H9 (cell line): ENCODE measurements around the gene CEP164. TPM values are rescaled to one million over a fixed set of nuclear protein-coding genes. Genes with fewer than 3 reads are reported as not detected.

ENCODE experiments used
- DNase-seq: peaks from one replicate; pipeline ENCODE4 v3.0.0-alpha.2; 2017
- H2AFZ ChIP-seq: one replicate; pipeline ENCODE4 v1.6.1; 2013; ENCODE audit warnings: mild to moderate bottlenecking, low read length, control low read depth, moderate library complexity
- H2AK5ac ChIP-seq: 2 replicates; pipeline ENCODE4 v1.6.1; 2013; ENCODE audit warnings: low read length, control low read depth, mixed read lengths; ENCODE audit not compliant: insufficient read length
- H2BK120ac ChIP-seq: one replicate; pipeline ENCODE4 v1.6.1; 2013; ENCODE audit warnings: low read depth, mild to moderate bottlenecking, low read length, control low read depth, inconsistent platforms; ENCODE audit not compliant: poor library complexity, severe bottlenecking
- H2BK12ac ChIP-seq: 2 replicates; pipeline ENCODE4 v1.6.1; 2013; ENCODE audit warnings: low read length, control low read depth, mixed read lengths, low read depth; ENCODE audit not compliant: insufficient read length
- H2BK15ac ChIP-seq: 2 replicates; pipeline ENCODE4 v1.6.1; 2013; ENCODE audit warnings: low read depth, low read length, control low read depth
- H2BK20ac ChIP-seq: one replicate; pipeline ENCODE4 v1.6.1; 2013; ENCODE audit warnings: low read depth, mild to moderate bottlenecking, low read length, control low read depth, inconsistent platforms; ENCODE audit not compliant: poor library complexity, severe bottlenecking
- H2BK5ac ChIP-seq: 2 replicates; pipeline ENCODE4 v1.6.1; 2013; ENCODE audit warnings: low read length, control low read depth, mixed read lengths; ENCODE audit not compliant: insufficient read length
- H3K14ac ChIP-seq: 2 replicates; pipeline ENCODE4 v1.6.1; 2013; ENCODE audit warnings: low read length, control low read depth; ENCODE audit not compliant: insufficient read depth
- H3K18ac ChIP-seq: 2 replicates; pipeline ENCODE4 v1.6.1; 2013; ENCODE audit warnings: low read depth, mild to moderate bottlenecking, mixed read lengths, low read length, control low read depth; ENCODE audit not compliant: insufficient read length
- H3K23ac ChIP-seq: 2 replicates; pipeline ENCODE4 v1.6.1; 2013; ENCODE audit warnings: low read length, control low read depth, mixed read lengths, low read depth; ENCODE audit not compliant: insufficient read length
- H3K23me2 ChIP-seq: 2 replicates; pipeline ENCODE4 v1.6.1; 2013; ENCODE audit warnings: low read depth, mild to moderate bottlenecking, mixed read lengths, low read length, control low read depth; ENCODE audit not compliant: insufficient read length, poor library complexity, severe bottlenecking
- H3K27ac ChIP-seq: 2 replicates; pipeline ENCODE4 v1.5.1; 2013; ENCODE audit warnings: low read length, control low read depth, mixed read lengths, low read depth; ENCODE audit not compliant: insufficient read length
- H3K27me3 ChIP-seq: 2 replicates; pipeline ENCODE4 v1.6.1; 2013; ENCODE audit warnings: low read length, control low read depth, inconsistent platforms; ENCODE audit not compliant: insufficient read depth
- H3K4ac ChIP-seq: 2 replicates; pipeline ENCODE4 v1.6.1; 2013; ENCODE audit warnings: low read depth, mild to moderate bottlenecking, control low read depth, inconsistent platforms, low read length, moderate library complexity
- H3K4me1 ChIP-seq: 2 replicates; pipeline ENCODE4 v1.6.1; 2013; ENCODE audit warnings: low read length, control low read depth, inconsistent platforms; ENCODE audit not compliant: insufficient read depth
- H3K4me2 ChIP-seq: 2 replicates; pipeline ENCODE4 v1.6.1; 2013; ENCODE audit warnings: low read length, control low read depth, mixed read lengths; ENCODE audit not compliant: insufficient read length, insufficient read depth
- H3K56ac ChIP-seq: 2 replicates; pipeline ENCODE4 v1.6.1; 2013; ENCODE audit warnings: low read depth, mild to moderate bottlenecking, mixed read lengths, low read length, control low read depth; ENCODE audit not compliant: insufficient read length
- H3K79me1 ChIP-seq: 2 replicates; pipeline ENCODE4 v1.6.1; 2013; ENCODE audit warnings: low read depth, mild to moderate bottlenecking, moderate library complexity, low read length, control low read depth, inconsistent platforms; ENCODE audit not compliant: insufficient read depth, poor library complexity, severe bottlenecking
- H3K79me2 ChIP-seq: 2 replicates; pipeline ENCODE4 v1.6.1; 2013; ENCODE audit warnings: low read length, control low read depth, inconsistent platforms; ENCODE audit not compliant: insufficient read depth
- H3K9ac ChIP-seq: 2 replicates; pipeline ENCODE4 v1.6.1; 2013; ENCODE audit warnings: low read length, control low read depth, mixed read lengths; ENCODE audit not compliant: insufficient read length; ENCODE audit errors: extremely low read depth
- H3K9me3 ChIP-seq: one replicate; pipeline ENCODE4 v1.6.1; 2013; ENCODE audit warnings: low read depth, low read length, inconsistent platforms; ENCODE audit not compliant: control insufficient read depth
- H3T11ph ChIP-seq: one replicate; pipeline ENCODE4 v1.6.1; 2013; ENCODE audit warnings: mild to moderate bottlenecking, low read length, control low read depth, inconsistent platforms
- H4K20me1 ChIP-seq: one replicate; pipeline ENCODE4 v1.6.1; 2013; ENCODE audit not compliant: control insufficient read depth, insufficient read length, insufficient read depth
- H4K5ac ChIP-seq: 2 replicates; pipeline ENCODE4 v1.6.1; 2013; ENCODE audit warnings: low read depth, mild to moderate bottlenecking, mixed read lengths, low read length, control low read depth; ENCODE audit not compliant: insufficient read length
- H4K8ac ChIP-seq: replicated peaks from 2 replicates; pipeline ENCODE4 v1.6.1; 2013; ENCODE audit warnings: low read length, control low read depth, mixed read lengths, low read depth; ENCODE audit not compliant: insufficient read length
- H4K91ac ChIP-seq: 2 replicates; pipeline ENCODE4 v1.6.1; 2013; ENCODE audit warnings: low read depth, mild to moderate bottlenecking, moderate library complexity, mixed read lengths, low read length, control low read depth; ENCODE audit not compliant: insufficient read length
- H3K27ac Mint-ChIP-seq, 3 experiments: 2 replicates in 2 of 3; 3 replicates in 1 of 3; pipeline ENCODE4 v1.8.0; 2020 to 2021; ENCODE audit warnings: mixed read lengths in 3 of 3, mild to moderate bottlenecking in 1 of 3, moderate library complexity in 1 of 3
- H3K27me3 Mint-ChIP-seq: 2 replicates; pipeline ENCODE4 v1.8.0; 2021; ENCODE audit warnings: low read depth, mild to moderate bottlenecking, moderate library complexity, mixed read lengths
- H3K36me3 Mint-ChIP-seq, 3 experiments: 2 replicates in 2 of 3; 3 replicates in 1 of 3; pipeline ENCODE4 v1.8.0; 2020 to 2021; ENCODE audit warnings: low read depth in 3 of 3, mixed read lengths in 3 of 3; ENCODE audit not compliant: insufficient read depth in 1 of 3
- H3K4me1 Mint-ChIP-seq, 2 experiments: 2 replicates each; pipeline ENCODE4 v1.8.0; 2020; ENCODE audit warnings: mixed read lengths in 2 of 2
- H3K4me3 Mint-ChIP-seq, 2 experiments: 2 replicates in 1 of 2; 3 replicates in 1 of 2; pipeline ENCODE4 v1.8.0; 2020 to 2021; ENCODE audit warnings: mild to moderate bottlenecking in 2 of 2, mixed read lengths in 2 of 2, moderate library complexity in 1 of 2
- H3K9me3 Mint-ChIP-seq, 2 experiments: 2 replicates in 1 of 2; 3 replicates in 1 of 2; pipeline ENCODE4 v1.8.0; 2020; ENCODE audit warnings: mild to moderate bottlenecking in 2 of 2, mixed read lengths in 2 of 2, moderate library complexity in 1 of 2
- CTCF ChIP-seq: fragments of 200-600 bp; sonication (generic); conservative IDR thresholded peaks from 3 replicates; pipeline ENCODE4 v1.8.0; 2021; ENCODE audit warnings: antibody characterized with exemption, mild to moderate bottlenecking
- WGBS: extraction: QIAGEN DNeasy Blood & Tissue Kit; methylation state at CpG from one replicate; pipeline ENCODE4 v1.1.7; 2013; ENCODE audit warnings: missing lambda C conversion rate, low lambda C conversion rate, mixed read lengths; ENCODE audit not compliant: insufficient read length; ENCODE audit errors: extremely low coverage; 5-methylcytosine and 5-hydroxymethylcytosine counted together
- total RNA-seq: library from RNA; stranded (reverse); gene quantifications from 2 replicates; pipeline ENCODE4 v1.2.1, GENCODE V29; 2021

Gene CEP164
- total RNA-seq, 1 experiment from 2014 or later = 24.9 TPM

- no CpG with 5 or more reads among the region's 8 CpGs for WGBS
- no peak overlapping the region for H2AK5ac ChIP-seq
- no peak overlapping the region for H4K5ac ChIP-seq
- H3K4me2 ChIP-seq = no peak overlapping the region
- no peak for TF ChIP-seq CTCF
- H4K20me1 ChIP-seq = peaks cover 2% of the 10 kb centered on the region
- Mint-ChIP-seq H3K4me1 (peaks cover 10 to 17% of the 10 kb centered on the region in 2 experiments), H3K27me3 (peaks cover 11% of the 10 kb centered on the region), H3K4me3 (no peak overlapping the region), H3K36me3 (no peaks in the 10 kb centered on the region), H3K27ac (no peak overlapping the region), H3K9me3 (no peaks in the 10 kb centered on the region)
- no peak overlapping the region for H4K8ac ChIP-seq
- no peak overlapping the region for H3K56ac ChIP-seq
- no peaks in the 10 kb centered on the region for H3K9me3 ChIP-seq
- no peaks in the 10 kb centered on the region for H3K27me3 ChIP-seq
- H3K79me1 ChIP-seq = no peaks in the 10 kb centered on the region
- no peaks in the 10 kb centered on the region for H3K4me1 ChIP-seq
- no peak overlapping the region for H2BK5ac ChIP-seq
- no peak overlapping the region for H3K9ac ChIP-seq
- H2AFZ ChIP-seq = no peak overlapping the region
- no peak overlapping the region for H3T11ph ChIP-seq
- H4K91ac ChIP-seq = no peak overlapping the region
- no peak overlapping the region for H3K23ac ChIP-seq
- H2BK15ac ChIP-seq = no peak overlapping the region
- no peak overlapping the region for H3K4ac ChIP-seq
- DNase-seq = no peak
- no peaks in the 10 kb centered on the region for H3K79me2 ChIP-seq
- no peak overlapping the region for H2BK20ac ChIP-seq
- H3K27ac ChIP-seq = no peak overlapping the region
- H3K23me2 ChIP-seq = no peaks in the 10 kb centered on the region
- no peak overlapping the region for H2BK120ac ChIP-seq
- H3K18ac ChIP-seq = no peak overlapping the region
- H3K14ac ChIP-seq = no peak overlapping the region
- no peak overlapping the region for H2BK12ac ChIP-seq
These were observed 135.2 kb downstream of the CEP164 start for GRCh38 chr11:117462864-117463247.

Other genes with a start within 250 kb of the CEP164 start
- 31.4 and 35.5 TPM in 2 replicates for gene SIK3, start 229.4 kb upstream of the CEP164 start, total RNA-seq
- gene PAFAH1B2, start 183.6 kb upstream of the CEP164 start, total RNA-seq = 158 and 161 TPM in 2 replicates
- gene SIDT2, start 149.1 kb upstream of the CEP164 start, total RNA-seq = 18.3 and 20.9 TPM in 2 replicates
- 176 and 188 TPM in 2 replicates for gene TAGLN, start 128.5 kb upstream of the CEP164 start, total RNA-seq
- 50.7 and 53.9 TPM in 2 replicates for gene PCSK7, start 95.8 kb upstream of the CEP164 start, total RNA-seq
- gene RNF214, start 95.2 kb upstream of the CEP164 start, total RNA-seq = 25.4 and 26.0 TPM in 2 replicates
- 9.4 and 9.9 TPM in 2 replicates for gene BACE1-AS, start 36.5 kb upstream of the CEP164 start, total RNA-seq
- gene BACE1, start 11.6 kb upstream of the CEP164 start, total RNA-seq = 10.2 and 10.6 TPM in 2 replicates